A549 (cell line): Measurements from ENCODE around the gene ADAM12.

ENCODE experiments used
- CHD2 ChIP-seq: fragments of 150-350 bp; IDR thresholded peaks from 2 replicates; pipeline ENCODE4 v1.6.1; 2014; ENCODE audit warnings: low read length; ENCODE audit not compliant: partially characterized antibody
- ESRRA ChIP-seq: fragments of 150-350 bp; IDR thresholded peaks from 2 replicates; pipeline ENCODE4 v1.6.1; 2014; ENCODE audit warnings: mild to moderate bottlenecking, low read length, borderline replicate concordance
- FOSL2 ChIP-seq, 2 experiments: fragments of 450-650 bp in 1 of 2; fragments of >200 bp in 1 of 2; sonication (Bioruptor Twin) in 1 of 2; formaldehyde crosslinking; IDR thresholded peaks; 2 replicates each; pipeline versions ENCODE4 v1.5.0 to v1.6.1; 2016 to 2020; ENCODE audit warnings: mild to moderate bottlenecking in 1 of 2, moderate library complexity in 1 of 2
- JUNB ChIP-seq: fragments of >200 bp; sonication (Bioruptor Twin); formaldehyde crosslinking; IDR thresholded peaks from 2 replicates; pipeline ENCODE4 v1.6.1; 2016
- MAFK ChIP-seq: fragments of 450-650 bp; IDR thresholded peaks from 2 replicates; pipeline ENCODE4 v1.6.1; 2014; ENCODE audit not compliant: partially characterized antibody
- RAD21 ChIP-seq, 2 experiments: fragments of >200 bp in 1 of 2; sonication (Bioruptor Twin) in 1 of 2; formaldehyde crosslinking in 1 of 2; IDR thresholded peaks in 1 of 2; conservative IDR thresholded peaks in 1 of 2; 2 replicates in 1 of 2; 3 replicates in 1 of 2; pipeline ENCODE4 v1.6.1; 2012 to 2018; ENCODE audit warnings: inconsistent platforms in 1 of 2
- RNF2 ChIP-seq: fragments of 200-600 bp; sonication (generic); IDR thresholded peaks from 2 replicates; pipeline ENCODE4 v1.6.1; 2016; ENCODE audit warnings: low read depth, mild to moderate bottlenecking, antibody characterized with exemption, moderate library complexity, borderline replicate concordance
- SMC3 ChIP-seq: fragments of >200 bp; sonication (Bioruptor Twin); formaldehyde crosslinking; IDR thresholded peaks from 3 replicates; pipeline ENCODE4 v1.6.1; 2018; ENCODE audit warnings: inconsistent platforms
- TP53 ChIP-seq: fragments of 250-450 bp; sonication (Bioruptor Pico); IDR thresholded peaks from 2 replicates; pipeline ENCODE4 v1.5.0; 2021; ENCODE audit warnings: mild to moderate bottlenecking, moderate library complexity
- TF ChIP-seq, protein P1 (sequence below): fragments of 150-350 bp; IDR thresholded peaks from 2 replicates; pipeline ENCODE4 v1.6.1; 2014; ENCODE audit warnings: low read depth, mild to moderate bottlenecking, low read length
- TF ChIP-seq, protein P2 (sequence below): fragments of >200 bp; sonication (Bioruptor Twin); formaldehyde crosslinking; IDR thresholded peaks from 3 replicates; pipeline ENCODE4 v1.5.1; 2016

DNA sequence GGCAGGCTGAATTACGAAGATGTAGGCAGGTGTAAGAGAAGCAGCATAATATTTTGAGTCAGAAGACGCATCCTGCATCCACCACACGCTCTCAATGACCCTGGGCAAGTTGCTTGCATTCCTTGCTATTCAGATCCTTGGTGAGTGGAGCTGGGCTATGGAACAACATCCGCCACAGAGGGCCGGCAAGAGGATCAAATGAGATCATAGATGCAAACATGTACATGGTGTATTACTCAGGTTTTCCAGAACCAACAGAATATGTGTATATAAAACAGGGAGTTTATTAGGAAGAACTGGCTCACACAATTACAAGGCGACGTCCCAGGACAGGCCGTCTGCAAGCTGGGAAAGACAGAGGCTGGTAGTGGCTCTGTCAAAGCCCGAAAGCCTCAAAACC lies 51.5 kb downstream of the ADAM12 start:
- TF ChIP-seq JUNB (no peak), SMC3 (no peak), RAD21 (conservative IDR thresholded peaks at IDR 0.05 in 1 of 2, IDR thresholded peaks at IDR 0.05 in 1 of 2) (no peak), TP53 (CRISPR knock-in tag) (no peak), CHD2 (no peak), ESRRA (no peak), RNF2 (no peak), MAFK (no peak), FOSL2 (IDR thresholded peaks at IDR 0.05) (no peak), FOSL2 (CRISPR knock-in tag; IDR thresholded peaks at IDR 0.05) (no peak)
- TF ChIP-seq, protein P1, sequence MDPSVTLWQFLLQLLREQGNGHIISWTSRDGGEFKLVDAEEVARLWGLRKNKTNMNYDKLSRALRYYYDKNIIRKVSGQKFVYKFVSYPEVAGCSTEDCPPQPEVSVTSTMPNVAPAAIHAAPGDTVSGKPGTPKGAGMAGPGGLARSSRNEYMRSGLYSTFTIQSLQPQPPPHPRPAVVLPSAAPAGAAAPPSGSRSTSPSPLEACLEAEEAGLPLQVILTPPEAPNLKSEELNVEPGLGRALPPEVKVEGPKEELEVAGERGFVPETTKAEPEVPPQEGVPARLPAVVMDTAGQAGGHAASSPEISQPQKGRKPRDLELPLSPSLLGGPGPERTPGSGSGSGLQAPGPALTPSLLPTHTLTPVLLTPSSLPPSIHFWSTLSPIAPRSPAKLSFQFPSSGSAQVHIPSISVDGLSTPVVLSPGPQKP, result no peak
- TF ChIP-seq, protein P2, sequence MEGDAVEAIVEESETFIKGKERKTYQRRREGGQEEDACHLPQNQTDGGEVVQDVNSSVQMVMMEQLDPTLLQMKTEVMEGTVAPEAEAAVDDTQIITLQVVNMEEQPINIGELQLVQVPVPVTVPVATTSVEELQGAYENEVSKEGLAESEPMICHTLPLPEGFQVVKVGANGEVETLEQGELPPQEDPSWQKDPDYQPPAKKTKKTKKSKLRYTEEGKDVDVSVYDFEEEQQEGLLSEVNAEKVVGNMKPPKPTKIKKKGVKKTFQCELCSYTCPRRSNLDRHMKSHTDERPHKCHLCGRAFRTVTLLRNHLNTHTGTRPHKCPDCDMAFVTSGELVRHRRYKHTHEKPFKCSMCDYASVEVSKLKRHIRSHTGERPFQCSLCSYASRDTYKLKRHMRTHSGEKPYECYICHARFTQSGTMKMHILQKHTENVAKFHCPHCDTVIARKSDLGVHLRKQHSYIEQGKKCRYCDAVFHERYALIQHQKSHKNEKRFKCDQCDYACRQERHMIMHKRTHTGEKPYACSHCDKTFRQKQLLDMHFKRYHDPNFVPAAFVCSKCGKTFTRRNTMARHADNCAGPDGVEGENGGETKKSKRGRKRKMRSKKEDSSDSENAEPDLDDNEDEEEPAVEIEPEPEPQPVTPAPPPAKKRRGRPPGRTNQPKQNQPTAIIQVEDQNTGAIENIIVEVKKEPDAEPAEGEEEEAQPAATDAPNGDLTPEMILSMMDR, result no peak
